Nephron (organoid): Measurements from ENCODE around the gene ARID3B.

ENCODE experiments used
- H3K27ac Mint-ChIP-seq, 3 experiments: 2 replicates each; pipeline ENCODE4 v1.8.0; 2020; ENCODE audit warnings: mixed read lengths in 3 of 3, mild to moderate bottlenecking in 2 of 3, moderate library complexity in 1 of 3
- H3K27me3 Mint-ChIP-seq: 2 replicates; pipeline ENCODE4 v1.8.0; 2021; ENCODE audit warnings: low read depth, mild to moderate bottlenecking, moderate library complexity, mixed read lengths
- H3K36me3 Mint-ChIP-seq: 2 replicates; pipeline ENCODE4 v1.8.0; 2020; ENCODE audit warnings: low read depth, mixed read lengths
- H3K4me1 Mint-ChIP-seq: 2 replicates; pipeline ENCODE4 v1.8.0; 2020; ENCODE audit warnings: mixed read lengths
- H3K4me3 Mint-ChIP-seq, 3 experiments: 2 replicates each; pipeline ENCODE4 v1.8.0; 2020; ENCODE audit warnings: mild to moderate bottlenecking in 3 of 3, mixed read lengths in 3 of 3, moderate library complexity in 2 of 3
- H3K9me3 Mint-ChIP-seq: 2 replicates; pipeline ENCODE4 v1.8.0; 2020; ENCODE audit warnings: mixed read lengths
- CTCF ChIP-seq, 3 experiments: fragments of 200-600 bp; sonication (generic); IDR thresholded peaks; one replicate each; pipeline ENCODE4 v1.5.0; 2021; ENCODE audit warnings: antibody characterized with exemption in 3 of 3; ENCODE audit not compliant: unreplicated experiment in 3 of 3

The ARID3B gene

GRCh38 chr15:74540761-74541493 lies at the start of gene ARID3B:
TSS of gene ARID3B (plus strand) at chr15:74541220. CDS start at chr15:74543937, 2,717 bp downstream.
- Mint-ChIP-seq H3K4me1 (peaks cover 46% of the 10 kb centered on the region), H3K36me3 (peaks cover 7% of the 10 kb centered on the region), H3K4me3 (peak within 1 kb of the TSS; percentile 91 to 98 (median 92)), H3K27me3 (peaks cover 16% of the 10 kb centered on the region), H3K9me3 (no peaks in the 10 kb centered on the region), H3K27ac (peak within 1 kb of the TSS; percentile 61 to 94 (median 91))
- no peak for TF ChIP-seq CTCF (IDR thresholded peaks at IDR 0.05; ENCODE audit: unreplicated experiment in 3 of 3)

GRCh38 chr15:74496648-74497047 lies 44.4 kb upstream of the ARID3B start:
- Mint-ChIP-seq H3K27ac (no peak overlapping the region), H3K9me3 (no peaks in the 10 kb centered on the region), H3K36me3 (no peaks in the 10 kb centered on the region), H3K27me3 (no peaks in the 10 kb centered on the region), H3K4me1 (no peaks in the 10 kb centered on the region), H3K4me3 (no peak overlapping the region)
- TF ChIP-seq CTCF (IDR thresholded peaks at IDR 0.05; ENCODE audit: unreplicated experiment in 3 of 3), result no peak

GRCh38 chr15:74497584-74497983 lies 43.4 kb upstream of the ARID3B start:
- Mint-ChIP-seq H3K9me3 (no peaks in the 10 kb centered on the region), H3K27me3 (no peaks in the 10 kb centered on the region), H3K4me3 (no peak overlapping the region), H3K36me3 (peaks cover 6% of the 10 kb centered on the region), H3K4me1 (no peaks in the 10 kb centered on the region), H3K27ac (no peak overlapping the region)
- no peak for TF ChIP-seq CTCF (IDR thresholded peaks at IDR 0.05; ENCODE audit: unreplicated experiment in 3 of 3)

- H3K36me3 Mint-ChIP-seq, result peaks cover 15% of the 10 kb centered on the region
- H3K27ac Mint-ChIP-seq, result no peak overlapping the region
- no peaks in the 10 kb centered on the region for H3K9me3 Mint-ChIP-seq
- H3K27me3 Mint-ChIP-seq, result no peaks in the 10 kb centered on the region
- H3K4me3 Mint-ChIP-seq, result no peak overlapping the region
- no peak for TF ChIP-seq CTCF (IDR thresholded peaks at IDR 0.05; ENCODE audit: unreplicated experiment in 3 of 3)
- no peaks in the 10 kb centered on the region for H3K4me1 Mint-ChIP-seq
These were observed 41.7 kb upstream of the ARID3B start for GRCh38 chr15:74499366-74499765.

GRCh38 chr15:74500401-74500800 lies 40.6 kb upstream of the ARID3B start:
- Mint-ChIP-seq H3K27ac (no peak overlapping the region), H3K36me3 (peaks cover 18% of the 10 kb centered on the region), H3K4me1 (no peaks in the 10 kb centered on the region), H3K27me3 (no peaks in the 10 kb centered on the region), H3K4me3 (no peak overlapping the region), H3K9me3 (no peaks in the 10 kb centered on the region)
- no peak for TF ChIP-seq CTCF (IDR thresholded peaks at IDR 0.05; ENCODE audit: unreplicated experiment in 3 of 3)

- Mint-ChIP-seq H3K9me3 (no peaks in the 10 kb centered on the region), H3K4me3 (no peak overlapping the region), H3K27ac (no peak overlapping the region), H3K36me3 (peaks cover 22% of the 10 kb centered on the region), H3K4me1 (no peaks in the 10 kb centered on the region), H3K27me3 (no peaks in the 10 kb centered on the region)
- TF ChIP-seq CTCF (IDR thresholded peaks at IDR 0.05; ENCODE audit: unreplicated experiment in 3 of 3), result no peak
These were observed 38.7 kb upstream of the ARID3B start for GRCh38 chr15:74502301-74502700.
